Endometrial microvascular endothelial cells (primary cell): Measurements from ENCODE around the gene ADAMTS17. TPM values are rescaled to one million over a fixed set of nuclear protein-coding genes. Genes with fewer than 3 reads are reported as not detected.
"Not testable (repeated sequence)": the region's sequence is repeated elsewhere in the genome, so short reads cannot be mapped to it uniquely, and the experiment has no call there.

Experiments used
- in situ Hi-C: cut with HindIII; loops from 2 replicates; pipeline ENCODE4 v1.10.0; 2017; ENCODE audit warnings: low sequenced_read_pairs, low pct_unique_long_range_greater_than_20kb; ENCODE audit errors: inconsistent ontology term
- total RNA-seq: library from RNA; depleted of rRNA; stranded (reverse); fragments of >200 nt; gene quantifications from one replicate; pipeline ENCODE4 v1.2.3, GENCODE V29; 2015; ENCODE audit errors: inconsistent ontology term

Gene ADAMTS17
- total RNA-seq, 1 donor from 2014 or later, result not detected

GRCh38 chr15:99944131-99944530 is 397.6 kb downstream of the ADAMTS17 start:
- in situ Hi-C loops, result no loop called here

- in situ Hi-C loops, result no loop called here
Measured at GRCh38 chr15:99943466-99943865, 398.3 kb downstream of the ADAMTS17 start.

- in situ Hi-C loops, result no loop called here
Measured at GRCh38 chr15:99932676-99933402, 408.9 kb downstream of the ADAMTS17 start.

- in situ Hi-C loops, result no loop called here
Measured at GRCh38 chr15:99931703-99932603, 409.8 kb downstream of the ADAMTS17 start.

- in situ Hi-C loops, result no loop called here
Measured at GRCh38 chr15:99930696-99931095, 411.1 kb downstream of the ADAMTS17 start.

- in situ Hi-C loops, result no loop called here
Measured at GRCh38 chr15:99929266-99929665, 412.5 kb downstream of the ADAMTS17 start.

- in situ Hi-C loops, result no loop called here
Measured at GRCh38 chr15:99928429-99928981, 413.3 kb downstream of the ADAMTS17 start.

- in situ Hi-C loops, result not testable (repeated sequence)
Measured at GRCh38 chr15:99926532-99926931, 415.2 kb downstream of the ADAMTS17 start.

GRCh38 chr15:99925661-99926461 is 415.9 kb downstream of the ADAMTS17 start:
- in situ Hi-C loops, result no loop called here

GRCh38 chr15:99923711-99924110 is 418.1 kb downstream of the ADAMTS17 start:
- in situ Hi-C loops, result no loop called here

Other genes starting within 250 kb of the ADAMTS17 start
- gene CERS3, start 187.0 kb upstream of the ADAMTS17 start, total RNA-seq, result not detected